GM12865 (cell line): ENCODE results near the gene PDIA3.
"Not testable (repeated sequence)": the region's sequence is repeated elsewhere in the genome, so short reads cannot be mapped to it uniquely, and the experiment has no call there.

ENCODE experiments used
- DNase-seq: peaks from one replicate; pipeline ENCODE4 v3.0.0; 2010; ENCODE audit warnings: low read depth
- H3K4me3 ChIP-seq: 2 replicates; pipeline ENCODE4 v1.5.1; 2011; ENCODE audit warnings: mild to moderate bottlenecking, low read depth, low read length, control low read depth
- CTCF ChIP-seq: IDR thresholded peaks from 2 replicates; pipeline ENCODE4 v1.5.1; 2011; ENCODE audit warnings: low read length, control low read depth, low read depth, inconsistent platforms; ENCODE audit not compliant: insufficient read depth; ENCODE audit errors: missing control alignments

The PDIA3 gene

GRCh38 chr15:43746245-43746902 lies at the start of gene PDIA3:
PDIA3 (plus strand) TSS chr15:43746438; CDS start chr15:43746540, 102 bp downstream.
- peak; percentile 96 for DNase-seq
- peak within 1 kb of the TSS; percentile 62 for H3K4me3 ChIP-seq

- DNase-seq: no peak
- no peak for TF ChIP-seq CTCF
These were observed 44.1 kb upstream of the PDIA3 start for GRCh38 chr15:43702174-43702573.

GRCh38 chr15:43702701-43703424 lies 43.4 kb upstream of the PDIA3 start:
- DNase-seq: no peak
- no peak overlapping the region for H3K4me3 ChIP-seq
- TF ChIP-seq CTCF: no peak

More at GRCh38 chr15:43702174-43702573, 44.1 kb upstream of the PDIA3 start:
- no peak overlapping the region for H3K4me3 ChIP-seq

- DNase-seq, H3K4me3 ChIP-seq: not testable (repeated sequence)
These were observed 35.7 kb upstream of the PDIA3 start for GRCh38 chr15:43710431-43711131.

GRCh38 chr15:43723151-43723550 lies 23.1 kb upstream of the PDIA3 start:
- DNase-seq: no peak
- no peak overlapping the region for H3K4me3 ChIP-seq
- TF ChIP-seq CTCF: no peak

- not testable (repeated sequence) for DNase-seq, H3K4me3 ChIP-seq
These were observed 19.9 kb upstream of the PDIA3 start for GRCh38 chr15:43726306-43726705.

GRCh38 chr15:43728053-43728725 lies 18.0 kb upstream of the PDIA3 start:
- not testable (repeated sequence) for DNase-seq, H3K4me3 ChIP-seq

GRCh38 chr15:43735416-43735815 lies 10.8 kb upstream of the PDIA3 start:
- peak; percentile 82 for DNase-seq
- no peak for TF ChIP-seq CTCF
- H3K4me3 ChIP-seq: peak overlapping the region; percentile 57

- DNase-seq: peak; percentile 74
- H3K4me3 ChIP-seq: peak overlapping the region; percentile 62
These were observed 668 bp downstream of the PDIA3 start for GRCh38 chr15:43746903-43747309.
